ENCODE data around the gene LONP1. TPM values are rescaled to one million over a fixed set of nuclear protein-coding genes. Genes with fewer than 3 reads are reported as not detected.
A peak's percentile ranks its signal among the peaks of the same experiment; 100 is the strongest.

The LONP1 gene
- total and polyA plus RNA-seq, 8 donors, result 23.3 to 63.9 (median 39.4) TPM

GRCh38 chr19:5695649-5696195, 24.2 kb downstream of the LONP1 start:
- no peak for FAIRE-seq
- peaks cover 0 to 7% (median 6%) of the 10 kb centered on the region in 3 donors for H3K4me1 ChIP-seq
- peaks cover 0 to 76% (median 46%) of the 10 kb centered on the region in 3 donors for H3K36me3 ChIP-seq
- H3K4me3 ChIP-seq, result no peak overlapping the region
- no peaks in the 10 kb centered on the region for H3K9me3 ChIP-seq
- TF ChIP-seq, protein P1, sequence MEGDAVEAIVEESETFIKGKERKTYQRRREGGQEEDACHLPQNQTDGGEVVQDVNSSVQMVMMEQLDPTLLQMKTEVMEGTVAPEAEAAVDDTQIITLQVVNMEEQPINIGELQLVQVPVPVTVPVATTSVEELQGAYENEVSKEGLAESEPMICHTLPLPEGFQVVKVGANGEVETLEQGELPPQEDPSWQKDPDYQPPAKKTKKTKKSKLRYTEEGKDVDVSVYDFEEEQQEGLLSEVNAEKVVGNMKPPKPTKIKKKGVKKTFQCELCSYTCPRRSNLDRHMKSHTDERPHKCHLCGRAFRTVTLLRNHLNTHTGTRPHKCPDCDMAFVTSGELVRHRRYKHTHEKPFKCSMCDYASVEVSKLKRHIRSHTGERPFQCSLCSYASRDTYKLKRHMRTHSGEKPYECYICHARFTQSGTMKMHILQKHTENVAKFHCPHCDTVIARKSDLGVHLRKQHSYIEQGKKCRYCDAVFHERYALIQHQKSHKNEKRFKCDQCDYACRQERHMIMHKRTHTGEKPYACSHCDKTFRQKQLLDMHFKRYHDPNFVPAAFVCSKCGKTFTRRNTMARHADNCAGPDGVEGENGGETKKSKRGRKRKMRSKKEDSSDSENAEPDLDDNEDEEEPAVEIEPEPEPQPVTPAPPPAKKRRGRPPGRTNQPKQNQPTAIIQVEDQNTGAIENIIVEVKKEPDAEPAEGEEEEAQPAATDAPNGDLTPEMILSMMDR (IDR thresholded peaks at IDR 0.05), result no peak
- WGBS, 2 donors, result 85% methylated on average over 28 of the region's 28 CpGs
- peak in 2 of 6 donors; percentile 41 to 56 for DNase-seq
- intact Hi-C loops (cut with DNase I), result no loop called here
- no peaks in the 10 kb centered on the region for H3K27me3 ChIP-seq
- no peak overlapping the region for H3K27ac ChIP-seq
- ATAC-seq, result no peak

DNA sequence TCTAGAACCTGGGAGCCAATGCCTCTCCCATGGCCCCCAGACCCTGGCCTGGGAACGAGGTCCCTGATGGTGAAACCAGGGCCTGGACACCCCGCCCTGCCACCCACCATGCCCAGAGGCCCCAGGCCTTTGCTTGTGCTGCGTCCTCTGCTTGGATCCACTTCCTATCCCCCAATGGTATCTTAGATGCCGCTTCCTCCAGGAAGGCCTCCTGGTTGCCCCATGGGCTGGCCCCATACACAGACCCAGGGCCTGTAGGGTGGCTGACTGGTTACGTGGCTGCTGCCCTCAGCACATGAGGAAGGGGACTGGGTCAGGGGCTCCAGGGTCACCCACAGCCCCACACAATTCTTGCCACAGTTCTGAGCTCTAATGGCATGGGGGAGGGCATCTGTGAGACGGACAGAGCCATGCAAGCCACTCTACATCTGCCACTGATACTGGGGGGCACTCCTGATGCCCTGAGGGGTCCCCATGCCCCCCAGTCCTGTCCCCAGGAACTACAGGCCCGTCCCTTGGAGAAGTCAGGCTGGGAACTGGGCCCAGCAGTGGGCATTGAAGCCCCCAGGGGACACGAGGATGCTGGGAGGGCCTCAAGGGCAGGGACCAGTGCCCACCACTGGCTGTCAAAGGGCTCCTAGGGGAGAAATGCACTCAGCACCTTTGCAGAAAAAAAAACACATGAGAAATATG, 24.8 kb downstream of the LONP1 start:
- 93 to 97% methylated on average over 8 of the region's 8 CpGs for WGBS, 2 donors
- Histone ChIP-seq H3K36me3 (peaks cover 0 to 70% (median 46%) of the 10 kb centered on the region in 3 donors), H3K4me1 (peaks cover 0 to 7% (median 6%) of the 10 kb centered on the region in 3 donors), H3K9me3 (no peaks in the 10 kb centered on the region), H3K27me3 (no peaks in the 10 kb centered on the region), H3K4me3 (no peak overlapping the region), H3K27ac (no peak overlapping the region)
- intact Hi-C loops (cut with DNase I), result no loop called here
- TF ChIP-seq, protein P1 (IDR thresholded peaks at IDR 0.05), result no peak
- ATAC-seq (no peak), FAIRE-seq (no peak), DNase-seq (no peak)

DNA sequence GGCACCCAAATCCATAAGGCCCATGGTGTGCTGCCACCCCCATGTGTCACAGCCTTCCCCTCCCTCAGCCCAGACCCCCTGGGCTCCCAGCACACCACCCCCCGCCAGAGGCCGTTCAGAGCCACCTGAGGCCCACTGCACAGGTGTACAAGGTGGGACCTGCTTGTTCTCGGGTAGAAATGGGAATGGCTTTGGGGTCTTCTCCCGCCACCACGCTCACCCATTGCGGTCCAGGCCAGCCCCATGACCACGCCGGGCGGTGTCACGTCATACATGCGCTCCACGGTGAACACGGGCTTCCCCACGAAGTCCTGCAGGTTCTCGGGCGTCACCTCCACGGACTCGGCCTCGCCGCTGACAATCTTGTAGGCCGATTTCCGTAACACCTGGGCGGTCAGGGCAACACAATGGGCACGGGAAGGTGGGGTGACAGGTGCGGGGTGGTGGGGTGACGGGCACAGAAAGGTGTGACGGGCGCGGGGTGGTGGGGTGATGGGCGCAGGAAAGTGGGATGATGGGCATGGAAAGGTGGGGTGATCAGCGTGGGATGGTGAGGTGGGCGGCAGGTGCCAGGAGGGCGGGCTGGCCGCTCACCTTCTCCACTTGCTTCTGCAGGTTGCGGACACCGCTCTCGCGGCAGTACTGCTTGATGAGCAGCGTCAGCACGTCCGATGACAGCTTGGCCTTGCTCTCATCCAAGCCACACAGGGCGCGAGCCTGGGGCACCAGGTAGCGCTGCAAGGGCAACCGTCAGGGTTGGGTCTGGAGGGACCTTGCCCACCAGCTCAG, 25.6 kb downstream of the LONP1 start:
- TF ChIP-seq, protein P1 (IDR thresholded peaks at IDR 0.05), result no peak
- Histone ChIP-seq H3K27me3 (no peaks in the 10 kb centered on the region), H3K4me1 (peaks cover 0 to 7% (median 6%) of the 10 kb centered on the region in 3 donors), H3K36me3 (peaks cover 0 to 62% (median 46%) of the 10 kb centered on the region in 3 donors), H3K27ac (no peak overlapping the region), H3K9me3 (no peaks in the 10 kb centered on the region), H3K4me3 (no peak overlapping the region)
- intact Hi-C loops (cut with DNase I), result no loop called here
- DNase-seq (peak in 4 of 6 donors; percentile 21 to 77 (median 52)), FAIRE-seq (no peak), ATAC-seq (no peak)
- 93 to 96% methylated on average over 45 of the region's 45 CpGs for WGBS, 2 donors

DNA sequence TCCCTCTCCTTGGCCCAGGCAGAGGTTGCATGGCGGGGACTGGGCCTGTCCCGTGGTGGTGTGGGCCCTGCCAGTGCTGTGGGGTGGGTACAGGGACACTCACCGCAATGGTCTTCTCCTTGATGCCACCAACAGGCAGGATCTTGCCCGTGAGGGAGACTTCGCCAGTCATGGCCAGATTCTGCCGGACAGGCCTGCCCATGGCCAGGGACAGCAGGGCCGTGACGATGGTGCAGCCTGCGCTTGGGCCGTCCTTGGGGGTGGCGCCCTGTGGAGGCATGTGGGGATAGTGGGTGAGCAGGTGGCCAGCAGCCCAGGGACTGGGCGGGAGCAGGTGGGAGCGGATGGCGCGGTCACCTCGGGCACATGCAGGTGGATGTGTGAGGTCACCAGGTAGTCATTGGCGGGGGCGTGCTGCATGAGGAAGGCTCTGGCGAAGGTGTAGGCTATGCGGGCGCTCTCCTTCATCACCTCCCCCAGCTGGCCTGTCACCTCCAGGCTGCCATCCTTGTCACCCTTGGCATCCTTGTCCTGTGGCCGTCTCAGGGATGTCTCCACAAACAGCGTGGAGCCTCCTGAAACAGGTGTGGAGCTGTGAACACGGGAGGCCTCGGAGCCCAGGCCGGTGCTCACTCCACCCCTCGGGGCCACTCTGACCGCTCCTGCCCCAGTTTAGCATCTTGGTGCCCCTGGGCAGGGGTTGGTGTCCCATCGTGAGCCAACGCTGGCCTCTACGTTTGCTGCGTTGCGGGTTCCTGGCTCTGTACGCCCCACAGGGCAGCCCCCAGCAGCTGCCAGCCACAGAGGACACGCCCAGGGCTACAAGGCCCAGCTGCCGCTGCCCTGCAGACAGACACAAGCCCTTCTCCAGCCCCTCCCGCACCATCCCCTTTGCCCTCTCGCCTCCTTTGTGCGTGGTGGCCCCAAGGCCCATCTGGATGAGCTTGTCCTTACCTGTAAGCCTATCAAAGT, 26.5 kb downstream of the LONP1 start:
- H3K36me3 ChIP-seq, result peaks cover 0 to 53% (median 39%) of the 10 kb centered on the region in 3 donors
- no peaks in the 10 kb centered on the region for H3K27me3 ChIP-seq
- intact Hi-C loops (cut with DNase I), result no loop called here
- 90 to 92% methylated on average over 34 to 37 of the region's 39 CpGs for WGBS, 2 donors
- DNase-seq (peak in 4 of 6 donors; percentile 28 to 84 (median 59)), FAIRE-seq (no peak), ATAC-seq (no peak)
- H3K4me3 ChIP-seq, result no peak overlapping the region
- H3K27ac ChIP-seq, result no peak overlapping the region
- peaks cover 0 to 7% (median 6%) of the 10 kb centered on the region in 3 donors for H3K4me1 ChIP-seq
- TF ChIP-seq, protein P1 (IDR thresholded peaks at IDR 0.05), result no peak
- H3K9me3 ChIP-seq, result no peaks in the 10 kb centered on the region

Measured in pancreas (tissue), 10 donors.